ENCODE results near the gene SPDYE16. TPM values are rescaled to one million over a fixed set of nuclear protein-coding genes. Genes with fewer than 3 reads are reported as not detected.
"Not testable (repeated sequence)": the region's sequence is repeated elsewhere in the genome, so short reads cannot be mapped to it uniquely, and the experiment has no call there.

SPDYE16 gene
- total RNA-seq, 1 donor from 2014 or later, result not detected

DNA sequence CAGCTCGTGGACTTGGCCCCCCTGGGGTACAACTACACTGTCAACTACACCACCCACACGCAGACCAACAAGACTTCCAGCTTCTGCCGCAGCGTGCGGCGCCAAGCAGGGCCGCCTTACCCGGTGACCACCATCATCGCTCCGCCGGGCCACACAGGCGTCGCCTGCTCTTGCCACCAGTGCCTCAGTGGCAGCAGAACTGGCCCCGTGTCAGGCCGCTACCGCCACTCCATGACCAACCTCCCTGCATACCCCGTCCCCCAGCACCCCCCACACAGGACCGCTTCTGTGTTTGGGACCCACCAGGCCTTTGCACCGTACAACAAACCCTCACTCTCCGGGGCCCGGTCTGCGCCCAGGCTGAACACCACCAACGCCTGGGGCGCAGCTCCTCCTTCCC lies 60.4 kb downstream of the SPDYE16 start:
- H3K9me3 Mint-ChIP-seq; H3K4me3 Mint-ChIP-seq; H3K36me3 Mint-ChIP-seq (ENCODE audit: low read depth); DNase-seq; intact Hi-C loops (cut with micrococcal nuclease); H3K4me1 Mint-ChIP-seq; H3K27ac Mint-ChIP-seq; H3K27me3 Mint-ChIP-seq: not testable (repeated sequence)

Other genes starting within 250 kb of the SPDYE16 start
- gene HSPB1, start 240.6 kb downstream of the SPDYE16 start, total RNA-seq, result 112 and 117 TPM in 2 replicates
- 183 and 185 TPM in 2 replicates for gene YWHAG, start 184.3 kb downstream of the SPDYE16 start, total RNA-seq
- 0.77 and 0.80 TPM in 2 replicates for gene SSC4D, start 133.6 kb downstream of the SPDYE16 start, total RNA-seq
- 7.4 and 7.5 TPM in 2 replicates for gene ZP3, start 118.3 kb downstream of the SPDYE16 start, total RNA-seq
- 23.7 and 26.3 TPM in 2 replicates for gene DTX2, start 81.6 kb downstream of the SPDYE16 start, total RNA-seq
- gene UPK3B, start 32.7 kb downstream of the SPDYE16 start, total RNA-seq, result 1.1 and 1.2 TPM in 2 replicates
- 6.9 and 10.1 TPM in 2 replicates for gene POMZP3, start 84.0 kb upstream of the SPDYE16 start, total RNA-seq